Measurements from ENCODE around the gene ALG3. TPM values are rescaled to one million over a fixed set of nuclear protein-coding genes. Genes with fewer than 3 reads are reported as not detected.
A peak's percentile ranks its signal among the peaks of the same experiment; 100 is the strongest.

ALG3 gene
- total and polyA plus RNA-seq, 2 experiments from 2014 or later = 76.9 to 109 TPM

- TF ChIP-seq REST (IDR thresholded peaks at IDR 0.05; ENCODE audit: unreplicated experiment) (no peak), ZNF114 (CRISPR knock-in tag; IDR thresholded peaks at IDR 0.05) (no peak), ZNF331 (CRISPR knock-in tag; IDR thresholded peaks at IDR 0.05; ENCODE audit: low read depth) (no peak), EZH2 (IDR thresholded peaks at IDR 0.05; ENCODE audit: low read depth, unreplicated experiment) (no peak), POLR2AphosphoS5 (IDR thresholded peaks at IDR 0.05; ENCODE audit: low read depth) (no peak)
Measured at GRCh38 chr3:184203526-184203925, 45.2 kb downstream of the ALG3 start (continued).

- H3K36me3 Mint-ChIP-seq (ENCODE audit: low read depth) = no peaks in the 10 kb centered on the region; the same call in 2 of the 3 replicates
- no peaks in the 10 kb centered on the region for H3K9me3 Mint-ChIP-seq
- peaks cover 5% of the 10 kb centered on the region for H3K27me3 Mint-ChIP-seq (ENCODE audit: insufficient read depth, low read depth, poor library complexity)
- H3K36me3 ChIP-seq (ENCODE audit: insufficient read depth) = no peaks in the 10 kb centered on the region
- peak overlapping the region; percentile 56; the same call in 1 of the 2 replicates for H3K27ac Mint-ChIP-seq
- 0 out of 2 replicates have a peak overlapping the region, but pooled peaks have one; percentile 71 for H3K27ac ChIP-seq (ENCODE audit: low read depth)
- no peak overlapping the region for H3K4me2 ChIP-seq
- no peaks in the 10 kb centered on the region for H4K20me1 ChIP-seq (replicated peaks; ENCODE audit: insufficient read depth)
- H3F3A ChIP-seq (replicated peaks; ENCODE audit: low read depth) = no peaks in the 10 kb centered on the region
- H3K4me3 ChIP-seq = no peak overlapping the region
- no peak overlapping the region for H3K4me3 Mint-ChIP-seq
- ATAC-seq (peak; percentile 58), DNase-seq (ENCODE audit: low spot score) (peak; percentile 21)
- no peaks in the 10 kb centered on the region for H3K27me3 ChIP-seq (ENCODE audit: insufficient read depth)
- H3K79me2 ChIP-seq (replicated peaks; ENCODE audit: insufficient read depth) = no peaks in the 10 kb centered on the region
- no peaks in the 10 kb centered on the region for H3K4me1 ChIP-seq (ENCODE audit: insufficient read depth)
- H3K9me2 ChIP-seq (ENCODE audit: insufficient read depth) = no peaks in the 10 kb centered on the region
- no peaks in the 10 kb centered on the region for H3K4me1 Mint-ChIP-seq
- no peak overlapping the region for H2AFZ ChIP-seq
- TF ChIP-seq JUNB (IDR thresholded peaks at IDR 0.05; ENCODE audit: unreplicated experiment) = no peak
- no peak for TF ChIP-seq CTCF (conservative IDR thresholded peaks at IDR 0.05; ENCODE audit: low read depth in 2 of 2)
- no peak for TF ChIP-seq ZNF331 (CRISPR knock-in tag; IDR thresholded peaks at IDR 0.05; ENCODE audit: low read depth)
- no peak for TF ChIP-seq ETS1 (IDR thresholded peaks at IDR 0.05)
- TF ChIP-seq CREB1 (CRISPR knock-in tag; IDR thresholded peaks at IDR 0.05; ENCODE audit: low read depth) = no peak
- TF ChIP-seq EZH2 (IDR thresholded peaks at IDR 0.05; ENCODE audit: low read depth, unreplicated experiment) = no peak
- no peak for TF ChIP-seq EZH2phosphoT487 (IDR thresholded peaks at IDR 0.05; ENCODE audit: unreplicated experiment)
- TF ChIP-seq STAT1 (IDR thresholded peaks at IDR 0.05; ENCODE audit: unreplicated experiment) = no peak
- TF ChIP-seq NANOG (IDR thresholded peaks at IDR 0.05; ENCODE audit: borderline replicate concordance) = no peak
- TF ChIP-seq REST (IDR thresholded peaks at IDR 0.05; ENCODE audit: unreplicated experiment) = no peak
Measured at GRCh38 chr3:184200825-184201224, 47.9 kb downstream of the ALG3 start.

All from GM23338 (cell line).